ENCODE results near the gene NOTUM.

The NOTUM gene

GRCh38 chr17:82001571-82002056, 40.6 kb upstream of the NOTUM start:
- peaks cover 67% of the 10 kb centered on the region for H3K4me1 Mint-ChIP-seq
- no peak overlapping the region for H3K27ac Mint-ChIP-seq
- H3K36me3 Mint-ChIP-seq (ENCODE audit: low read depth): peaks cover 11% of the 10 kb centered on the region
- TF ChIP-seq CTCF (IDR thresholded peaks at IDR 0.05): no peak
- H3K4me3 Mint-ChIP-seq: no peak overlapping the region
- H3K27me3 Mint-ChIP-seq (ENCODE audit: low read depth, poor library complexity): no peaks in the 10 kb centered on the region
- DNase-seq: no peak
- no peaks in the 10 kb centered on the region for H3K9me3 Mint-ChIP-seq

- no peak for DNase-seq
- no peaks in the 10 kb centered on the region for H3K9me3 Mint-ChIP-seq
- H3K27me3 Mint-ChIP-seq (ENCODE audit: low read depth, poor library complexity): no peaks in the 10 kb centered on the region
- TF ChIP-seq CTCF (IDR thresholded peaks at IDR 0.05): no peak
- H3K27ac Mint-ChIP-seq: no peak overlapping the region
- peaks cover 67% of the 10 kb centered on the region for H3K4me1 Mint-ChIP-seq
- H3K4me3 Mint-ChIP-seq: no peak overlapping the region
- peaks cover 14% of the 10 kb centered on the region for H3K36me3 Mint-ChIP-seq (ENCODE audit: low read depth)
Measured at GRCh38 chr17:82000803-82001570, 40.0 kb upstream of the NOTUM start.

- H3K9me3 Mint-ChIP-seq: no peaks in the 10 kb centered on the region
- DNase-seq: no peak
- peaks cover 14% of the 10 kb centered on the region for H3K36me3 Mint-ChIP-seq (ENCODE audit: low read depth)
- no peak overlapping the region for H3K27ac Mint-ChIP-seq
- H3K4me3 Mint-ChIP-seq: peak overlapping the region; percentile 18
- H3K27me3 Mint-ChIP-seq (ENCODE audit: low read depth, poor library complexity): no peaks in the 10 kb centered on the region
- no peak for TF ChIP-seq CTCF (IDR thresholded peaks at IDR 0.05)
- peaks cover 68% of the 10 kb centered on the region for H3K4me1 Mint-ChIP-seq
Measured at GRCh38 chr17:81999976-82000802, 39.2 kb upstream of the NOTUM start.

- Mint-ChIP-seq H3K27me3 (ENCODE audit: low read depth, poor library complexity) (no peaks in the 10 kb centered on the region), H3K9me3 (no peaks in the 10 kb centered on the region), H3K27ac (no peak overlapping the region), H3K36me3 (ENCODE audit: low read depth) (peaks cover 14% of the 10 kb centered on the region), H3K4me1 (peaks cover 72% of the 10 kb centered on the region), H3K4me3 (peak overlapping the region; percentile 18)
- TF ChIP-seq CTCF (IDR thresholded peaks at IDR 0.05): no peak
- DNase-seq: no peak
Measured at GRCh38 chr17:81999587-81999975, 38.6 kb upstream of the NOTUM start.

- Mint-ChIP-seq H3K27ac (peak overlapping the region; percentile 88), H3K4me3 (no peak overlapping the region), H3K9me3 (no peaks in the 10 kb centered on the region), H3K27me3 (ENCODE audit: low read depth, poor library complexity) (no peaks in the 10 kb centered on the region), H3K36me3 (ENCODE audit: low read depth) (peaks cover 14% of the 10 kb centered on the region), H3K4me1 (peaks cover 69% of the 10 kb centered on the region)
- TF ChIP-seq CTCF (IDR thresholded peaks at IDR 0.05): no peak
- DNase-seq: no peak
Measured at GRCh38 chr17:81998691-81999438, 37.9 kb upstream of the NOTUM start.
